ENCODE data around the gene TMEM139. TPM values are rescaled to one million over a fixed set of nuclear protein-coding genes. Genes with fewer than 3 reads are reported as not detected.

The TMEM139 gene
- total RNA-seq, 1 donor from 2014 or later = 0.91 TPM

- H3K4me1 Mint-ChIP-seq = peaks cover 10% of the 10 kb centered on the region
- TF ChIP-seq, protein P1, sequence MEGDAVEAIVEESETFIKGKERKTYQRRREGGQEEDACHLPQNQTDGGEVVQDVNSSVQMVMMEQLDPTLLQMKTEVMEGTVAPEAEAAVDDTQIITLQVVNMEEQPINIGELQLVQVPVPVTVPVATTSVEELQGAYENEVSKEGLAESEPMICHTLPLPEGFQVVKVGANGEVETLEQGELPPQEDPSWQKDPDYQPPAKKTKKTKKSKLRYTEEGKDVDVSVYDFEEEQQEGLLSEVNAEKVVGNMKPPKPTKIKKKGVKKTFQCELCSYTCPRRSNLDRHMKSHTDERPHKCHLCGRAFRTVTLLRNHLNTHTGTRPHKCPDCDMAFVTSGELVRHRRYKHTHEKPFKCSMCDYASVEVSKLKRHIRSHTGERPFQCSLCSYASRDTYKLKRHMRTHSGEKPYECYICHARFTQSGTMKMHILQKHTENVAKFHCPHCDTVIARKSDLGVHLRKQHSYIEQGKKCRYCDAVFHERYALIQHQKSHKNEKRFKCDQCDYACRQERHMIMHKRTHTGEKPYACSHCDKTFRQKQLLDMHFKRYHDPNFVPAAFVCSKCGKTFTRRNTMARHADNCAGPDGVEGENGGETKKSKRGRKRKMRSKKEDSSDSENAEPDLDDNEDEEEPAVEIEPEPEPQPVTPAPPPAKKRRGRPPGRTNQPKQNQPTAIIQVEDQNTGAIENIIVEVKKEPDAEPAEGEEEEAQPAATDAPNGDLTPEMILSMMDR (conservative IDR thresholded peaks at IDR 0.05) = no peak
- peaks cover 13% of the 10 kb centered on the region for H3K9me3 Mint-ChIP-seq
- peaks cover 10% of the 10 kb centered on the region for H3K27me3 Mint-ChIP-seq (ENCODE audit: low read depth)
- peaks cover 8% of the 10 kb centered on the region for H3K36me3 Mint-ChIP-seq (ENCODE audit: low read depth)
- no peak overlapping the region for H3K4me3 Mint-ChIP-seq
- H3K27ac Mint-ChIP-seq (ENCODE audit: unreplicated experiment) = no peak overlapping the region
- no peak for DNase-seq (ENCODE audit: low read depth, low spot score)
Observed at GRCh38 chr7:143238289-143238980, 46.3 kb upstream of the TMEM139 start.

DNA sequence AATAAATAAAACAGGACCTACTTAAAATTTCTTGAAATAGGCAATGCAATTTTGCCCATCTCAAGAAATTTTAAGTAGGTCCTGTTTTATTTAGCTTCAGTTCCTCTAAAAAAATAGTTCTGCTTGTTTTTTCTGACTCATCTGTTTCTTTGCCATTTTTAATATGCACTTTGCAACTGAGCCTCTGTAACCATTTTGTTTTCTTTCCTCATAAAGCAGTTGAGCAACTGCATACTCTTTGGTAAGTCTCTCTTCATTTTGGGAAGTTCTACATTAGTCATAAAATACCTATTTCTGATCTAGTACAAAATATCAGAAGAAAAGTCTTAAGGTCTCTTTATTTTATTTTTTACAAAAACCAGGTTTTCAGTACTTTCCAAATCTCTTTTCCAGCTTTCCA, 44.9 kb upstream of the TMEM139 start:
- peaks cover 18% of the 10 kb centered on the region for H3K4me1 Mint-ChIP-seq
- peaks cover 13% of the 10 kb centered on the region for H3K9me3 Mint-ChIP-seq
- no peak overlapping the region for H3K27ac Mint-ChIP-seq (ENCODE audit: unreplicated experiment)
- TF ChIP-seq, protein P1 (conservative IDR thresholded peaks at IDR 0.05) = no peak
- H3K27me3 Mint-ChIP-seq (ENCODE audit: low read depth) = peaks cover 3% of the 10 kb centered on the region
- no peak for DNase-seq (ENCODE audit: low read depth, low spot score)
- peaks cover 8% of the 10 kb centered on the region for H3K36me3 Mint-ChIP-seq (ENCODE audit: low read depth)
- no peak overlapping the region for H3K4me3 Mint-ChIP-seq

DNA sequence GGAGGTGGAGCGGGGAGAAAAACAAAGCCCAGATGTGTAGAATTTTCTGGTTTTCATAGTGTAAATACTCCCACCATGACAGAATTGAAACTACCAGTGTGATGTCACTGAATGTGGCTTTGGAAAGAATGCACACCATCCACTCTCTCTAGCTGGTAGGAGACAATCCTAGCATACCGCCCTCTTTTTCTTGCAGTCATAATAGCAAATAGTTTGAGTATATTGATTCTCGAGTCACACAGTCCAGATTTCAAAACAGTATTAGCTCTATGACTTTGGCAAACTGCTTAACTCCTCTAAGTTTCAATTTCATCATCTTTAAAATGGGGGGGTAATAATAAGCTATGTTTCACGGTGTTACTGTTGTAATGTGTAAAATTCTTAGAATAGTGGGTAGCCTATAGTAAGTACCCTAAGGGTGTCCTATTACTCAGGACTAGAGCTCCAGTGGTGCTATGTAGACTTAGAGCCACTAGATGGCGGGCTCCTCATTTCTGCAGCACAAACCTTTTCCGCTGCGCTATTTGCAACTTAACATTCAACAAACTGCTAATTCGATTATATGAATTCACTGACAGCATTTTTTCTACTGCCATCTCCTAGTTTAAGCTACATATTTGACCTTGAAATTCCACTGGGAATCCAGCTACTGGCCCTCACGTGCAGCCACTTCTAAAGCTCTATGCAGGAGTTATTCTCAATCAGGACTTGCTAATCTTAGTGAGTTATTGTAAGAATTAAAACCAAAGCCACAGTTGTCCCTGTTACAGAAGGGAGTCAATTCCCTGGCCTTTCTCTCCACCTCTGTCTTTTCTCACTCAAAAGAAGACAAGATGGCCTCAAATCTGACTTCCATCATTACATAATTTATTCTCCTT, 44.2 kb upstream of the TMEM139 start:
- TF ChIP-seq, protein P1 (conservative IDR thresholded peaks at IDR 0.05) = peak; percentile 97
- Mint-ChIP-seq H3K36me3 (ENCODE audit: low read depth) (peaks cover 8% of the 10 kb centered on the region), H3K4me1 (peaks cover 18% of the 10 kb centered on the region), H3K27me3 (ENCODE audit: low read depth) (peaks cover 3% of the 10 kb centered on the region), H3K9me3 (peaks cover 13% of the 10 kb centered on the region), H3K4me3 (no peak overlapping the region), H3K27ac (ENCODE audit: unreplicated experiment) (no peak overlapping the region)
- DNase-seq (ENCODE audit: low read depth, low spot score) = peak; percentile 46

DNA sequence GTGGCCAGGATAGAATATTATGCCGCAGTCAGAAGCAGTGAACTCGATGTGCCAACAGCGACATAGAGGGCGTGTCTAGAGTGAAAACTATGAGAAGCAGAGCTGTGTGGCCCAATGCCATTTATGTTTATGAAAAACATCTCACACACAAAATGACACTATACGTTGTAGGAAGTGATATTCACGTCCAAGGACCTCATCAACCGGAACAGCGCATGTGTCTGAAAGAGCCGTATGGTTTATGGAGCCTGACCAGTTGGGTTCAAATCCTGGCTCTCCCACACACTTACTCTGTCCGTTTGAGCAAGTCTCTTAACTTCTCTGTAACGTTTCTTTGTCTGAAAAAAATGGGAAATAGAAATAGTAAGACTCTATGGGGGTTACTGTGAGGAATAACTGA, 42.5 kb upstream of the TMEM139 start:
- Mint-ChIP-seq H3K27me3 (ENCODE audit: low read depth) (no peaks in the 10 kb centered on the region), H3K4me3 (no peak overlapping the region)

DNA sequence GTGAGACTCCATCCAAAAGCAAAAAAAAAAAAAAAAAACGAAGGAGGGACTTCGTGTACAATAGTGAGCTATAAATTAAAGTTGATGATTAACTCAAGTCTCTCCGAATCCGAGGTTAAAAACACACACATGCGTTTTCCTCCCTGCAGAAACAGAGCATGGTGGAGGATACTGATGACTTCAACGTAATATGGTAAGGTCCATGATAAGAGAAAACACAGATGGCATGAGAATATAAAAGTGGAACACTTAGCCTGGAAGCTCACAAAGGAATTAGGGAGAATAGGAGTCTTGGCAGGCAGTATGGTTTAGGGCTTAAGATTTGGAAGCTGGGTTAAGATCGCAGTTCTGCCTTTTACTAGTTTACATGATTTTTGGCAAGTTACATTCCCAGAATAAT, 41.6 kb upstream of the TMEM139 start:
- Mint-ChIP-seq H3K27me3 (ENCODE audit: low read depth) (no peaks in the 10 kb centered on the region), H3K4me1 (peaks cover 18% of the 10 kb centered on the region), H3K36me3 (ENCODE audit: low read depth) (peaks cover 2% of the 10 kb centered on the region), H3K4me3 (no peak overlapping the region), H3K27ac (ENCODE audit: unreplicated experiment) (no peak overlapping the region), H3K9me3 (no peaks in the 10 kb centered on the region)
- no peak for DNase-seq (ENCODE audit: low read depth, low spot score)
- TF ChIP-seq, protein P1 (conservative IDR thresholded peaks at IDR 0.05) = no peak

More for the DNA sequence above, 42.5 kb upstream of the TMEM139 start:
- TF ChIP-seq, protein P1 (conservative IDR thresholded peaks at IDR 0.05) = no peak
- peaks cover 18% of the 10 kb centered on the region for H3K4me1 Mint-ChIP-seq
- H3K36me3 Mint-ChIP-seq (ENCODE audit: low read depth) = peaks cover 2% of the 10 kb centered on the region
- no peak overlapping the region for H3K27ac Mint-ChIP-seq (ENCODE audit: unreplicated experiment)
- DNase-seq (ENCODE audit: low read depth, low spot score) = no peak
- peaks cover under 1% of the 10 kb centered on the region for H3K9me3 Mint-ChIP-seq
